ENCODE results near the gene NCK2.

Gene NCK2

DNA sequence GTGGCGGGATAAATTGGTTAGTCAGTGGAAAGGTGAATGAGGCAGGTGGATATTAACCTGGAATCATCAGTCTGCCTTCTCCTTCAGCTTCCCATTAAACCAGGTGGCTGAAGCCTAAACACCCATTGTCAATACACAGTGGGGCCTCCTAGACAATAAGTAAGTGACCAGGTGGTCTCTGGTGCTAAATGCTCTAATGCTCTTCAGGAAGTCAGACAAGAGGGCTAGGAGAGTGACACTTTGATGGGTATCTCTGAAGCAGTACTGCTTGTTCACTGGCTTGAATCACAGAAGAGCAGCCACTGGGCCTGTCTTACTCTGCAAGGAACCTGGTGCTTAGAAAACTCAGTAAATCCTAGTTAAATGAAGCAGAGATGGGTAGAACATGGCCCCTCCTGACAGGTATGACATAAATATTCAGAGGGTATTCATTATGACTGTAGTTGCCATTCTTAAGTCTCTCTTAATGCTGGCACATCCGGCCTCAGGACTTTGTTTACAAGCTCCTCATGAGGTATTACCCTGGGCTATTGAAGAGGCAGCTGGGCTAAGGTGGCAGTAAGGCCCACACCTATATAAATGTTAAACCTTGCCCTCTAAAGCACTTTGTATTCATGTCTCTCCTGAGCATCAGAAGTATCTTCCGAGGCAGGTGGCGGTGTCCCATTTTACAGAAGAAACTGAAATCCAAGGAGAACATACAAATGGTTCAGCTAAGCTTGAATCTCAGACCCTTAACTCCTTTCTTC is 104.9 kb downstream of the NCK2 start:
- no peak for DNase-seq (ENCODE audit: low spot score)

- DNase-seq (ENCODE audit: low spot score) = no peak
Observed at GRCh38 chr2:105852066-105852465, 107.4 kb downstream of the NCK2 start.

GRCh38 chr2:105853354-105854088 is 108.8 kb downstream of the NCK2 start:
- no peak for DNase-seq (ENCODE audit: low spot score)

DNA sequence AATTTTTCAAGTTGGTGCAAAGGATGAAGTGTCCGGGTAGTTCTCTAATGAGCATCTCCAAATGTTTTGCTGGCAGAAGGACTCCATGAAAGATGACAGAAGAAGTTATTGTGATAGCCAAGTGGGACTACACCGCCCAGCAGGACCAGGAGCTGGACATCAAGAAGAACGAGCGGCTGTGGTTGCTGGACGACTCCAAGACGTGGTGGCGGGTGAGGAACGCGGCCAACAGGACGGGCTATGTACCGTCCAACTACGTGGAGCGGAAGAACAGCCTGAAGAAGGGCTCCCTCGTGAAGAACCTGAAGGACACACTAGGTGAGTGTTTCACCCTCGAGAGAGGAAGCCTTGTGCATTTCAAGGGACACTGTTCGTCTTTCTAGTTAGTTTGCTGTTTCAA is 110.3 kb downstream of the NCK2 start:
- no peak for DNase-seq (ENCODE audit: low spot score)

DNA sequence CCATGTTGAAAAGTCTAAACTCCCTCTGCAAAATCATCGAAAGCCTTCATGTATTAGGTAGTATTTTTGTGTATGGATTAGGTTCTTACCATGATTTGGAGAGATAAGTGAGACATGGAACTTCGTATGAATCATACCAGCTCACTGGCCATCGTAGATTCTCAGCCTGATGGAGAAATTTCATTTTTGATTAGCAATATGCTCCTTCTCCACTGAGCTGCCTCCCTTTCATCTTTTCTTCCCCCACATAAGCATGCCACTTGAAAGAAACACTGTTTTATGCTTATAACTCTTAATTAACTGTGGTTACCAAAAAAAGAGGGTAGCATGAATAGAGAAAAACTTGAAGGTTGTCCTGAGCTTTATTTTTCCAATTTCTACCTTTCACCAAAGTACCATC is 111.9 kb downstream of the NCK2 start:
- DNase-seq (ENCODE audit: low spot score) = no peak

GRCh38 chr2:105857076-105857740 is 112.5 kb downstream of the NCK2 start:
- no peak for DNase-seq (ENCODE audit: low spot score)

GRCh38 chr2:105858868-105859693 is 114.4 kb downstream of the NCK2 start:
- no peak for DNase-seq (ENCODE audit: low spot score)

GRCh38 chr2:105859694-105859951 is 114.9 kb downstream of the NCK2 start:
- DNase-seq (ENCODE audit: low spot score) = no peak

GRCh38 chr2:105860567-105860966 is 115.9 kb downstream of the NCK2 start:
- DNase-seq (ENCODE audit: low spot score) = no peak

DNA sequence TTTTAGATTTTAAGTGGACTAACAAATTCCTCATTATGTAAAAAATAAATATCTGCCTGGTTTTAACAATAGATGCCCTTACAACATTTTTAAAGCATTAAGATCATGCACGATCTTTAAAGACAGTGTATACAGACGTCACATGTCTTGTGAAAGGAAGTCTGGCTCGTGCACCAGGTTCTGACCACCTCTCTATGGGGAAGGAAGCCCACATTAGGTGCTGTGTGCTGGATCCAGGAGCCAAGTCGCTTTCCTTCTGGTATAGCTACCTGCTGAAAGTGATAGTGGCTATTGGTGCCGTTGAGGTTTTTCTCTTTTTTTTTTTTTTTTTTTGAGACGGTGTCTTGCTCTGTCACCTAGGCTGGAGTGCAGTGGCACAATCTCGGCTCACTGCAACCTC is 116.5 kb downstream of the NCK2 start:
- no peak for DNase-seq (ENCODE audit: low spot score)

GRCh38 chr2:105862843-105863242 is 118.1 kb downstream of the NCK2 start:
- DNase-seq (ENCODE audit: low spot score) = no peak

GRCh38 chr2:105864262-105864661 is 119.5 kb downstream of the NCK2 start:
- DNase-seq (ENCODE audit: low spot score) = no peak

DNA sequence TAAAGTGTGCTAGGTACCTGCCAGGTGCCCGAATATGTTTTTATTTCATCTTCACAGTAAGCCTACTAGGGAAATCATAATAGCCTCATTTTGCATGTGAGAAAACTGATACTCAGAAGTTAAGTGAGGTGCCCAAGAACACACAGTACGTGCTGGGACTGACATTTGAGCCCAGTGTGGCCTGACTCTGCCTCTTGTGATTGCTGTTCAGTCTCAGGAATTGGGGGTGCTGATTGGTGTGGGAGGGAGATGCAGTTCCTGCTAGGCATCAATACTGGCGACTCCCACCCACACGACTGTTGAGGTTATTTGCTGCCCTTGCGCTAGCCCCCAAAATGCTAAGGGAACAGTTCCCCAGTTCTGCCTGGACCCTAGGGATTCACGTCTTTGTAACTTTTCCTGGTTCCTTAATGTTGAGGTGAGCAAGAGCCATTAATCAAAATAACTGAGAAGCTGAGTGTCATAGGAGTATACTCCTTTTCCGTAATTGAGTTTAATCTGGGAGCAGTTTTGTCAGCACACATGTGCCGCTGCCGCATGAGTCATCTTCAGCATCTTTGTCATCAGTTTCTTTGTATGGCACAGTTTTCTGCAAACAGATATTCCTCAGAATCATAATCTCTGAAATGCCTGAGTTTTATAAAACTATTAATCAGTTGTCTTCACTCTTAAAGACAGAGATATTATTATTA is 120.7 kb downstream of the NCK2 start:
- no peak for DNase-seq (ENCODE audit: low spot score)

- DNase-seq (ENCODE audit: low spot score) = peak; percentile 48
Observed at GRCh38 chr2:105866216-105867185, 121.8 kb downstream of the NCK2 start.

DNA sequence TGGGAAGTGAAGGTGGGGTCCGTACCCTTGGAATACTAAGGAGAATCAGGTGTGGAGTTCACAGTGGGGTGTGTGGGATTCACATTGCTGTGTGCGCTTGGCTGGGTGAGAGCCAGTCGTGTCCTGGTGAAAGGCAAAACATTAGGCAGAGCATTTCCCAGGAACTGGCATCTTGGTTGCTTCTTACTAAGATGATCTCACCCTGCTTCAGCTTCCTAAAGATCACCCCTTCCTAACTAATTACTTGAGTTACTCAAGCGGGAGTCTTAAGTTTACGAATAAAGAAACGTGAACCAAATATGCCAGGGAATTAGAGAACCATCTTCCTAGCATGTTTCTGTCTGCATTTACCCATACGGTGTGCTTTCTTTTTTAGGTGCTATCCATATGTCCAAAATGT is 122.9 kb downstream of the NCK2 start:
- no peak for DNase-seq (ENCODE audit: low spot score)

DNA sequence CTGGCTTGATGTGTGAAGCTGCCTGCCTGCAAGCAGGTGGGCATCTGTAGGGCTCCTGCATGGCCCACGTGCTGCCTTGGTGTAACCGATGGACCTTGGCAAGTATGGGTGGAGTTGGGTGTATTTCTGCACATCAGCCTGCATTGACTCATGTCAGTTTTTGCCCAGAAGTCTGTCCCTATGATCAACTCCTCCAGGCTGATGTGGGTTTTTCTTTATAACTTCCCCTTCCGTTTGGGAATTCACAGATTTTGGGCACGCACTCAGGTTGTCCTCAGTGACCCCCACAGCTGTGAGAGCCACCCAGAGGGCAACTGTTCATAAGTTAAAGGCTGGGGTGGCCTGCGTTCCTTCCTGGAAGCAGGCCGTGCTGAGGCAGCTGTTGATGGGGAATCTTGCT is 123.3 kb downstream of the NCK2 start:
- DNase-seq (ENCODE audit: low spot score) = peak; percentile 31

DNA sequence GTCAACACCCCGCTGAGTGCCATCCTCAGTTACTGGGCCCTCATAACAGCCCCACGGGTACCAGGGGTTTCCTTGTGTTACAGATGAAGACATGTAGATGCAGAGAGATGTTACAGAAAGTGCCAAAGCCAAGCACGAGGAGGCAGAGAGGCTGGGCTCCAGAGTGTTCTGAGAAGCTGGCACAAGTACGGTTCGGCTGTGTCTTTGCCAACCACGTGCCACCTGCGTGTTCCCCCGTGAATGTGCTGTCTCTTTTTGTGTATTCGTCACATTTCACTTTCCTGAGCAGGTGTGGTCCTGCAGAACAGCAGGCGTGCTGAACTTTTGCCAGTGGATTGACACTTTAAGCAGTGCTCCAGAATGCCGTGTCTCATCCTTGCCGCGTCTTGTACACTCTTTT is 124.6 kb downstream of the NCK2 start:
- DNase-seq (ENCODE audit: low spot score) = no peak

GRCh38 chr2:105870062-105870461 is 125.3 kb downstream of the NCK2 start:
- DNase-seq (ENCODE audit: low spot score) = no peak

- DNase-seq (ENCODE audit: low spot score) = no peak
Observed at GRCh38 chr2:105870858-105871257, 126.1 kb downstream of the NCK2 start.

GRCh38 chr2:105872142-105872728 is 127.5 kb downstream of the NCK2 start:
- DNase-seq (ENCODE audit: low spot score) = no peak
